Chondrocyte (in vitro differentiated cells): ENCODE data around the gene MTRF1. TPM values are rescaled to one million over a fixed set of nuclear protein-coding genes. Genes with fewer than 3 reads are reported as not detected.

Source experiments
- DNase-seq: peaks from one replicate; pipeline ENCODE4 v3.0.0; 2021; ENCODE audit warnings: mixed read lengths, low spot score
- H3K27ac Mint-ChIP-seq: one replicate; pipeline ENCODE4 v1.8.0; 2021; ENCODE audit warnings: mild to moderate bottlenecking, moderate library complexity, mixed read lengths; ENCODE audit not compliant: unreplicated experiment
- H3K27me3 Mint-ChIP-seq: 2 replicates; pipeline ENCODE4 v1.8.0; 2021; ENCODE audit warnings: low read depth, mixed read lengths
- H3K36me3 Mint-ChIP-seq: 2 replicates; pipeline ENCODE4 v1.8.0; 2021; ENCODE audit warnings: low read depth, mixed read lengths
- H3K4me1 Mint-ChIP-seq: 2 replicates; pipeline ENCODE4 v1.8.0; 2021; ENCODE audit warnings: low read depth, mild to moderate bottlenecking, mixed read lengths
- H3K4me3 Mint-ChIP-seq: one replicate; pipeline ENCODE4 v1.8.0; 2021; ENCODE audit warnings: mild to moderate bottlenecking, moderate library complexity, mixed read lengths; ENCODE audit not compliant: unreplicated experiment
- H3K9me3 Mint-ChIP-seq: 2 replicates; pipeline ENCODE4 v1.8.0; 2021; ENCODE audit warnings: low read depth, mixed read lengths
- CTCF ChIP-seq: fragments of 200-600 bp; sonication (generic); IDR thresholded peaks from 2 replicates; pipeline ENCODE4 v1.5.0; 2021; ENCODE audit warnings: antibody characterized with exemption, mild to moderate bottlenecking, moderate library complexity
- total RNA-seq: library from RNA; stranded (reverse); gene quantifications from 3 replicates; pipeline ENCODE4 v1.2.1, GENCODE V29; 2021

MTRF1 gene
- total RNA-seq, 1 donor from 2014 or later = 8.2 TPM

- H3K4me1 Mint-ChIP-seq = peaks cover 5% of the 10 kb centered on the region
- H3K27ac Mint-ChIP-seq = no peak overlapping the region
- no peak for TF ChIP-seq CTCF
- H3K4me3 Mint-ChIP-seq = no peak overlapping the region
- H3K36me3 Mint-ChIP-seq = peaks cover 6% of the 10 kb centered on the region
- H3K9me3 Mint-ChIP-seq = peaks cover 10% of the 10 kb centered on the region
- no peaks in the 10 kb centered on the region for H3K27me3 Mint-ChIP-seq
- DNase-seq = no peak
These were observed 47.2 kb downstream of the MTRF1 start for GRCh38 chr13:41216160-41216559.

- no peak for DNase-seq
- no peak overlapping the region for H3K4me3 Mint-ChIP-seq
- H3K4me1 Mint-ChIP-seq = peaks cover 5% of the 10 kb centered on the region
- H3K27ac Mint-ChIP-seq = no peak overlapping the region
- no peak for TF ChIP-seq CTCF
- H3K9me3 Mint-ChIP-seq = peaks cover 25% of the 10 kb centered on the region
- no peaks in the 10 kb centered on the region for H3K27me3 Mint-ChIP-seq
- H3K36me3 Mint-ChIP-seq = peaks cover 10% of the 10 kb centered on the region
These were observed 49.5 kb downstream of the MTRF1 start for GRCh38 chr13:41213919-41214318.

DNA sequence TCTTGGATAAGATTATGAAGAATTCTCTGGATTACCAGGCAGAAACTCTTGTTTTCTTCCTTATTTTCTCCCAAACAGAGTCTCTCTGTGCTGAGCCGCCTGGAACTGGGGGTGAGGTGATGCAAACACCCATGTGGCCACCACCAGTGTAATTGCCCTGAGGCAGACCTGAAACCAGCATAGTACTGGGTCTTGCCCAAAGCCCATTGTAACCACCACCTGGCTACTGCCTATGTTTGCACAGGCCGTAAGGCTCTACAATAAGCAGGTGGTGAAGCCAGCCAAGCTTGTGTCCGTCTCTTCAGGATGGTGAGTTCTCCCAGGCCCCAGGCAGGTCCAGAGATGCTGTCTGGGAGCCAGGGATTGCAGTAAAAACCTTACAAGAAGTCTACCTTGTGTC is 50.1 kb downstream of the MTRF1 start:
- H3K27me3 Mint-ChIP-seq = no peaks in the 10 kb centered on the region
- H3K36me3 Mint-ChIP-seq = peaks cover 10% of the 10 kb centered on the region
- no peak overlapping the region for H3K4me3 Mint-ChIP-seq
- H3K4me1 Mint-ChIP-seq = peaks cover 5% of the 10 kb centered on the region
- DNase-seq = no peak
- H3K9me3 Mint-ChIP-seq = peaks cover 31% of the 10 kb centered on the region
- no peak overlapping the region for H3K27ac Mint-ChIP-seq
- no peak for TF ChIP-seq CTCF

- Mint-ChIP-seq H3K9me3 (peaks cover 36% of the 10 kb centered on the region), H3K4me1 (peaks cover 5% of the 10 kb centered on the region), H3K27ac (no peak overlapping the region), H3K27me3 (no peaks in the 10 kb centered on the region), H3K36me3 (peaks cover 10% of the 10 kb centered on the region), H3K4me3 (no peak overlapping the region)
- TF ChIP-seq CTCF = no peak
- DNase-seq = no peak
These were observed 50.5 kb downstream of the MTRF1 start for GRCh38 chr13:41212881-41213280.

DNA sequence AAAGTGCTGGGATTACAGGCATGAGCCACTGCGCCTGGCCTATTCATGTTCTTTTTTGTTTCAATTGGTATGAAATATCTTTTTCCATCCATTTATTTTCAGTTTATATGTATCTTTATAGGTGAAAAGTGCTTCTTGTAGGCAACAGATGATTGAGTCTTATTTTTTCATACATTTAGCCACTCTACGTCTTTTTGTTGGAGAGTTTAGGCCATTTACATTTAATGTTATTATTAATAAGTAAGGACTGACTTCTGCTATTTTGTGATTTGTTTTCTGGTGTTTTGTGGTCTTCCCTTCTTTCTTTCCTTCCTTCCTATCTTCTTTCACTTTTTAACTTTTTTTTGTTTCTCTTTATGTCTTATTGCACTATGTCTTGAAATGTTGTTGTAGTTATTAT is 52.3 kb downstream of the MTRF1 start:
- DNase-seq = no peak
- TF ChIP-seq CTCF = no peak
- no peaks in the 10 kb centered on the region for H3K27me3 Mint-ChIP-seq
- peaks cover 12% of the 10 kb centered on the region for H3K36me3 Mint-ChIP-seq
- peaks cover 2% of the 10 kb centered on the region for H3K4me1 Mint-ChIP-seq
- H3K27ac Mint-ChIP-seq = no peak overlapping the region
- no peak overlapping the region for H3K4me3 Mint-ChIP-seq
- peaks cover 45% of the 10 kb centered on the region for H3K9me3 Mint-ChIP-seq
